Sigmoid colon (tissue), 7 donors: ENCODE results near the gene PLAAT4. TPM values are rescaled to one million over a fixed set of nuclear protein-coding genes. Genes with fewer than 3 reads are reported as not detected.

ENCODE experiments used
- DNase-seq: peaks from one replicate; pipeline ENCODE4 v3.0.0-alpha.2; 2019
- H3K27ac ChIP-seq, 4 donors: fragments of 200-600 bp; sonication (generic); one replicate each; pipeline ENCODE4 v1.5.1; 2016 to 2019; ENCODE audit warnings: mild to moderate bottlenecking in 1 of 4
- H3K27me3 ChIP-seq, 3 donors: fragments of 200-600 bp; sonication (generic); one replicate each; pipeline ENCODE4 v1.5.1; 2019; ENCODE audit warnings: mild to moderate bottlenecking in 1 of 3
- H3K36me3 ChIP-seq, 4 donors: fragments of 200-600 bp; sonication (generic); one replicate each; pipeline ENCODE4 v1.5.1; 2016 to 2019
- H3K4me1 ChIP-seq, 4 donors: fragments of 200-600 bp; sonication (generic); one replicate each; pipeline ENCODE4 v1.5.1; 2017 to 2019
- H3K4me3 ChIP-seq, 4 donors: fragments of 200-600 bp; sonication (generic); one replicate each; pipeline ENCODE4 v1.5.1; 2017 to 2019; ENCODE audit warnings: mild to moderate bottlenecking in 2 of 4, moderate library complexity in 1 of 4
- H3K9me3 ChIP-seq, 4 donors: fragments of 200-600 bp in 3 of 4; sonication (generic) in 3 of 4; one replicate each; pipeline versions ENCODE4 v1.5.1 to v1.6.1; 2013 to 2019
- CTCF ChIP-seq, 4 experiments: fragments of 450-650 bp in 3 of 4; fragments of 200-600 bp in 1 of 4; IDR thresholded peaks; one replicate each; pipeline ENCODE4 v1.5.1; 2016 to 2019; ENCODE audit warnings: antibody characterized with exemption in 4 of 4, mild to moderate bottlenecking in 3 of 4, moderate library complexity in 2 of 4
- EP300 ChIP-seq, 4 donors: sonication (generic); formaldehyde crosslinking; IDR thresholded peaks; one replicate each; pipeline ENCODE4 v1.6.1; 2017; ENCODE audit warnings: antibody characterized with exemption in 4 of 4
- POLR2A ChIP-seq, 2 donors: fragments of 450-650 bp; IDR thresholded peaks; one replicate each; pipeline ENCODE4 v1.6.1; 2016; ENCODE audit warnings: antibody characterized with exemption in 2 of 2, mild to moderate bottlenecking in 2 of 2, moderate library complexity in 2 of 2
- POLR2AphosphoS5 ChIP-seq, 4 donors: sonication (generic); formaldehyde crosslinking; IDR thresholded peaks; one replicate each; pipeline ENCODE4 v1.6.1; 2017; ENCODE audit warnings: antibody characterized with exemption in 4 of 4
- WGBS, 2 donors: extraction: QIAGEN DNeasy Blood & Tissue Kit; methylation state at CpG; one replicate each; pipeline ENCODE4 v1.1.7; 2013; 5-methylcytosine and 5-hydroxymethylcytosine counted together
- intact Hi-C: fragments of 100-400 bp; cut with DNase I; formaldehyde crosslinking; loops from one replicate; pipeline ENCODE4 v1.15.1; 2023
- polyA plus RNA-seq, 3 donors: library from polyadenylated mRNA; stranded (reverse); fragments of 200-250 nt; gene quantifications; one replicate each; pipeline ENCODE4 v1.2.3, GENCODE V29; 2013
- total RNA-seq, 4 donors: library from RNA; depleted of rRNA; stranded (reverse); fragments of >200 nt; gene quantifications; one replicate each; pipeline ENCODE4 v1.1.0, GENCODE V29; 2016
- donor health status: healthy with polysubstance abuse.
- donor health status: Bipolar disorder and iron deficiency.
- donor health status: healthy.

PLAAT4 gene
- total and polyA plus RNA-seq, 7 donors, result 36.7 to 262 (median 49.9) TPM

DNA sequence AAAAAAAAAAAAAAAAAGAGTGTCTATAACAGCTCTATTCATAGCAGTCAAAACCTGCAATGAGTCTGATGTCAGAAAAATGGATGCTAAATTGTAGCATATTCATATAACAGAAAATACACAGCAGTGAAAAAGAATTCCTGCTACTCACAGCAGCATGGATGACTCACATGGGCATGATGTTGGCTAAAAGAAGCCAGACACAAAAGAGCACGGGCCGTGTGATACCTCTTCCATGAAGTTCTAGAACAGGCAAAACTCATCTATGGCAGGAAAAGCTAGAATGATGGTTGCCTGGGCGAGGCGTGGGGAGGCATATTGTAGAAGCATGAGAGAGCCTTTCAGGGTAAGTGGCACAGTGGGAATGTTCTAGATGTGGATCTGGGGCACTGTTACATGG lies 58.7 kb downstream of the PLAAT4 start:
- no peak for TF ChIP-seq CTCF (IDR thresholded peaks at IDR 0.05)
- TF ChIP-seq POLR2A (IDR thresholded peaks at IDR 0.05), result no peak
- TF ChIP-seq POLR2AphosphoS5 (IDR thresholded peaks at IDR 0.05), result no peak
- no peak for TF ChIP-seq EP300 (IDR thresholded peaks at IDR 0.05)
- Histone ChIP-seq H3K27me3 (no peaks in the 10 kb centered on the region), H3K9me3 (no peaks in the 10 kb centered on the region), H3K4me1 (no peaks in the 10 kb centered on the region), H3K4me3 (no peak overlapping the region), H3K27ac (peak overlapping the region in 2 of 4 donors; percentile 3 to 43), H3K36me3 (peaks cover 0 to 52% (median 7%) of the 10 kb centered on the region in 4 donors)
- WGBS, 2 donors, result 90% methylated on average over 4 of the region's 4 CpGs
- DNase-seq, result no peak
- intact Hi-C loops, result no loop called here

Other genes with a start within 250 kb of the PLAAT4 start
- not detected for gene SLC22A9, start 167.0 kb upstream of the PLAAT4 start, total RNA-seq
- not detected for gene SLC22A9, start 167.0 kb upstream of the PLAAT4 start, polyA plus RNA-seq
- gene PLAAT5, start 45.6 kb upstream of the PLAAT4 start, total RNA-seq, result 1 to 10 TPM; 2.0 to 8.4 (median 3.2) TPM
- gene PLAAT5, start 45.6 kb upstream of the PLAAT4 start, polyA plus RNA-seq, result 1 to 10 TPM in 2 of 3 donors, not detected in 1; 1.2 TPM
- gene LGALS12, start 30.7 kb upstream of the PLAAT4 start, total RNA-seq, result 1 to 10 TPM in 1 of 4 donors, not detected in 3; 5.4 TPM
- 1 to 10 TPM in 1 of 3 donors, not detected in 2; 3.9 TPM for gene LGALS12, start 30.7 kb upstream of the PLAAT4 start, polyA plus RNA-seq
- gene PLAAT2, start 26.6 kb downstream of the PLAAT4 start, total RNA-seq, result under 1 TPM in 1 of 4 donors, not detected in 3; 0.71 TPM
- gene PLAAT2, start 26.6 kb downstream of the PLAAT4 start, polyA plus RNA-seq, result 100 to 1,000 TPM in 2 of 3 donors, 10 to 100 TPM in 1; 27.0 to 233 (median 112) TPM
- gene PLAAT3, start 77.6 kb downstream of the PLAAT4 start, total RNA-seq, result 10 to 100 TPM; 34.9 to 59.9 (median 47.9) TPM
- 10 to 100 TPM; 14.6 to 34.7 (median 21.0) TPM for gene PLAAT3, start 77.6 kb downstream of the PLAAT4 start, polyA plus RNA-seq
- 100 to 1,000 TPM in 3 of 4 donors, 10 to 100 TPM in 1; 97.8 to 115 (median 102) TPM for gene ATL3, start 134.6 kb downstream of the PLAAT4 start, total RNA-seq
- gene ATL3, start 134.6 kb downstream of the PLAAT4 start, polyA plus RNA-seq, result 10 to 100 TPM in 1 of 3 donors, 1 to 10 TPM in 2; 8.4 to 16.3 (median 8.8) TPM
- gene RTN3, start 144.7 kb downstream of the PLAAT4 start, total RNA-seq, result 100 to 1,000 TPM in 1 of 4 donors, 10 to 100 TPM in 3; 61.1 to 105 (median 93.9) TPM
- gene RTN3, start 144.7 kb downstream of the PLAAT4 start, polyA plus RNA-seq, result 10 to 100 TPM; 24.6 to 91.3 (median 25.2) TPM
- 10 to 100 TPM; 11.1 to 20.4 (median 13.6) TPM for gene ZFTA, start 232.0 kb downstream of the PLAAT4 start, total RNA-seq
- 1 to 10 TPM in 2 of 3 donors, under 1 TPM in 1; 0.69 to 4.0 (median 3.6) TPM for gene ZFTA, start 232.0 kb downstream of the PLAAT4 start, polyA plus RNA-seq